Keratinocyte (primary cell): ENCODE measurements around the gene ANKRA2. TPM values are rescaled to one million over a fixed set of nuclear protein-coding genes. Genes with fewer than 3 reads are reported as not detected.

Experiments used
- DNase-seq: peaks from one replicate; pipeline ENCODE4 v3.0.0-alpha.2; 2011; ENCODE audit warnings: low read depth, missing footprints, low spot score
- FAIRE-seq: peaks from 2 replicates; lab custom pipeline; 2011; peaks lifted over from hg19 to GRCh38; lab: Jason Lieb, UNC
- H2AFZ ChIP-seq: 2 replicates; pipeline ENCODE4 v1.6.0; 2012; ENCODE audit warnings: low read length, control low read depth, inconsistent platforms; ENCODE audit not compliant: control insufficient read depth
- H3K27ac ChIP-seq: 2 replicates; pipeline ENCODE4 v1.5.1; 2011; ENCODE audit warnings: low read length; ENCODE audit not compliant: control insufficient read depth, insufficient read depth
- H3K27me3 ChIP-seq: 3 replicates; pipeline ENCODE4 v1.6.0; 2011; ENCODE audit warnings: low read length; ENCODE audit not compliant: control insufficient read depth, insufficient read depth; ENCODE audit errors: extremely low read depth
- H3K36me3 ChIP-seq, 2 experiments: 2 replicates in 1 of 2; 3 replicates in 1 of 2; pipeline ENCODE4 v1.5.1; 2011; ENCODE audit warnings: low read length in 2 of 2, mild to moderate bottlenecking in 1 of 2; ENCODE audit not compliant: control insufficient read depth in 2 of 2, insufficient read depth in 2 of 2; ENCODE audit errors: extremely low read depth in 1 of 2
- H3K4me1 ChIP-seq: 3 replicates; pipeline ENCODE4 v1.5.1; 2011; ENCODE audit warnings: low read length; ENCODE audit not compliant: control insufficient read depth, insufficient read depth; ENCODE audit errors: extremely low read depth
- H3K4me2 ChIP-seq: 3 replicates; pipeline ENCODE4 v1.6.0; 2011; ENCODE audit warnings: low read depth, low read length; ENCODE audit not compliant: control insufficient read depth, insufficient read depth; ENCODE audit errors: extremely low read depth
- H3K4me3 ChIP-seq, 3 experiments: fragments of 200-600 bp in 1 of 3; sonication (generic) in 1 of 3; 2 replicates in 2 of 3; 3 replicates in 1 of 3; pipeline ENCODE4 v1.5.1; 2011 to 2016; ENCODE audit warnings: low read length in 3 of 3, mild to moderate bottlenecking in 3 of 3, control low read depth in 2 of 3, inconsistent platforms in 1 of 3, low read depth in 1 of 3, mixed read lengths in 1 of 3, mixed run types in 1 of 3, moderate library complexity in 1 of 3; ENCODE audit not compliant: control insufficient read depth in 2 of 3, insufficient read depth in 2 of 3; ENCODE audit errors: extremely low read depth in 1 of 3
- H3K79me2 ChIP-seq: 2 replicates; pipeline ENCODE4 v1.6.0; 2012; ENCODE audit warnings: low read length; ENCODE audit not compliant: control insufficient read depth, insufficient read depth
- H3K9ac ChIP-seq: 3 replicates; pipeline ENCODE4 v1.6.0; 2011; ENCODE audit warnings: low read length; ENCODE audit not compliant: control insufficient read depth, insufficient read depth; ENCODE audit errors: extremely low read depth
- H3K9me1 ChIP-seq: 3 replicates; pipeline ENCODE4 v1.6.0; 2011; ENCODE audit warnings: low read length; ENCODE audit not compliant: control insufficient read depth, insufficient read depth; ENCODE audit errors: extremely low read depth
- H3K9me3 ChIP-seq: 2 replicates; pipeline ENCODE4 v1.5.1; 2012; ENCODE audit warnings: low read depth, low read length; ENCODE audit not compliant: control insufficient read depth
- H4K20me1 ChIP-seq: 3 replicates; pipeline ENCODE4 v1.6.0; 2011; ENCODE audit warnings: low read length; ENCODE audit not compliant: control insufficient read depth, insufficient read depth; ENCODE audit errors: extremely low read depth
- EZH2 ChIP-seq: IDR thresholded peaks from one replicate; pipeline ENCODE4 v1.6.1; 2012; ENCODE audit warnings: inconsistent platforms, mild to moderate bottlenecking, low read length, moderate library complexity
- dilution Hi-C: fragments of 300-500 bp; cut with MboI; formaldehyde crosslinking; loops from one replicate; pipeline ENCODE4 v1.7.0; 2020; ENCODE audit warnings: low sequenced_read_pairs; ENCODE audit not compliant: extremely low pct_ligation_motif_present
- polyA plus RNA-seq, 5 experiments: library from polyadenylated mRNA; depleted of rRNA in 3 of 5; stranded (reverse) in 3 of 5; stranded (forward) in 1 of 5; unstranded in 1 of 5; fragments of >200 nt; gene quantifications; 1 replicate in 1 of 5; 2 replicates in 3 of 5; 3 replicates in 1 of 5; pipeline versions ENCODE4 v1.2.1 to v1.2.3, GENCODE V29; 2011 to 2012; ENCODE audit warnings: missing spikeins in 2 of 5, low read depth in 1 of 5, low replicate concordance in 1 of 5
- TF ChIP-seq, protein P1 (sequence below), 3 experiments: IDR thresholded peaks in 1 of 3; conservative IDR thresholded peaks in 1 of 3; optimal IDR thresholded peaks in 1 of 3; 2 replicates in 2 of 3; 3 replicates in 1 of 3; pipeline versions ENCODE3 to v1.5.1; 2011; ENCODE audit warnings: low read length in 3 of 3, mild to moderate bottlenecking in 3 of 3, moderate library complexity in 2 of 3, control low read depth in 1 of 3, inconsistent platforms in 1 of 3; ENCODE audit not compliant: insufficient read depth in 2 of 3; ENCODE audit errors: extremely low read depth in 1 of 3

ANKRA2 gene
- polyA plus RNA-seq, 1 donor (not counting 4 experiments of a cell fraction or from before 2014, with no cell fraction given): 20.6 TPM

DNA sequence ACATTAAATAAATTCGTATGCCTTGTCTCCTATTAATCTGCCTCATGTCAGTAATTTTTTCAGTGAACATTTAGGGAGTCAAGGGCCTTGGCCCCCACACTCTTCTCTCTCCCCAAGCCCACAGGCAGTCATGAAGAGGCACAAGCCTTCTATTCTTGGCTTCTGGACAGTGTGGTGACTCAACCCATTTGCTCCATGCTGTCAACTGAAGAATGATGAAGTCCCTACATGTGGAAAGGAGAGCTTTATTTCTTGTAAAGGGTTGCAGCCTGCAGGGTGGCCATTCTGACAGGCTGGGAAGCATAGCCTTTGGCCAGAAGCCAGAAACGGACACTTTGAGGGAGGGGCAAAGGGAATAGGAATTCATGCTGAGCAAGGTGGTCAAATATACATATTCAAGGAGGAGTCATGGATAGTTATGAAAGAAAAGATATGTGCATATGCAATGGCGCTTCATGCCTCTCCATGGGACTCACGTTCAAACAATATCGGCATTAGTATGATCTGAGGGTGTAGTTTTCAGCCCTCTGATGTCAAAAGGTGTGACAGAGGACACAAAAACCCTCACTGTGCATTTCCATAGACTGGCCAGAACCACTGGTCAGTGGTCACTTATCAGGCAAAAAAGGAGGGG is 31.3 kb downstream of the ANKRA2 start:
- Histone ChIP-seq H2AFZ (no peak overlapping the region), H3K9ac (no peak overlapping the region), H3K27me3 (no peaks in the 10 kb centered on the region), H3K36me3 (no peaks in the 10 kb centered on the region), H3K79me2 (no peaks in the 10 kb centered on the region), H4K20me1 (no peaks in the 10 kb centered on the region), H3K4me3 (no peak overlapping the region), H3K9me3 (no peaks in the 10 kb centered on the region), H3K4me2 (no peak overlapping the region), H3K9me1 (no peaks in the 10 kb centered on the region), H3K4me1 (peaks cover 7% of the 10 kb centered on the region), H3K27ac (no peak overlapping the region)
- dilution Hi-C loops: no loop called here
- DNase-seq (no peak), FAIRE-seq (no peak)
- no peak for TF ChIP-seq EZH2
- TF ChIP-seq, protein P1, sequence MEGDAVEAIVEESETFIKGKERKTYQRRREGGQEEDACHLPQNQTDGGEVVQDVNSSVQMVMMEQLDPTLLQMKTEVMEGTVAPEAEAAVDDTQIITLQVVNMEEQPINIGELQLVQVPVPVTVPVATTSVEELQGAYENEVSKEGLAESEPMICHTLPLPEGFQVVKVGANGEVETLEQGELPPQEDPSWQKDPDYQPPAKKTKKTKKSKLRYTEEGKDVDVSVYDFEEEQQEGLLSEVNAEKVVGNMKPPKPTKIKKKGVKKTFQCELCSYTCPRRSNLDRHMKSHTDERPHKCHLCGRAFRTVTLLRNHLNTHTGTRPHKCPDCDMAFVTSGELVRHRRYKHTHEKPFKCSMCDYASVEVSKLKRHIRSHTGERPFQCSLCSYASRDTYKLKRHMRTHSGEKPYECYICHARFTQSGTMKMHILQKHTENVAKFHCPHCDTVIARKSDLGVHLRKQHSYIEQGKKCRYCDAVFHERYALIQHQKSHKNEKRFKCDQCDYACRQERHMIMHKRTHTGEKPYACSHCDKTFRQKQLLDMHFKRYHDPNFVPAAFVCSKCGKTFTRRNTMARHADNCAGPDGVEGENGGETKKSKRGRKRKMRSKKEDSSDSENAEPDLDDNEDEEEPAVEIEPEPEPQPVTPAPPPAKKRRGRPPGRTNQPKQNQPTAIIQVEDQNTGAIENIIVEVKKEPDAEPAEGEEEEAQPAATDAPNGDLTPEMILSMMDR (optimal IDR thresholded peaks at IDR 0.05 in 1 of 3, IDR thresholded peaks at IDR 0.05 in 1 of 3, conservative IDR thresholded peaks at IDR 0.05 in 1 of 3; ENCODE audit: extremely low read depth in 1 of 3, insufficient read depth in 2 of 3, low read length in 3 of 3): no peak

DNA sequence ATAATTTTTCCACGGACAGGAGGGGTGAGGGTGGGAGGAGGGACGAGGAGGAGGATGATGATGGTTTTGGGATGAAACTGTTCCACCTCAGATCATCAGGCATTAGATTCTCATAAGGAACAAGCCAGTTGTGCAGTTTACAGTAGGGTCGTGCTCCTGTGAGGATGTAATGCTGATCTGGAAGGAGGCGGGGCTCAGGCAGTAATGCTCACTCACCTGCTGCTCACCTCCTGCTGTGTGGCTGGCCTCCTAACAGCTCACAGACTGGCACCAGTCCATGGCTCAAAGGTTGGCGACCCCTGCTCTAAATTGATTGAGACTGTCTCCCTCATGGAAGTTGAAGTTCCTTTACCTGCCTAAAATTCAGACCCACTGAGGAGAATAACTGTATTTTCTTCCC is 33.2 kb downstream of the ANKRA2 start:
- no peaks in the 10 kb centered on the region for H4K20me1 ChIP-seq
- no peaks in the 10 kb centered on the region for H3K36me3 ChIP-seq
- H3K27ac ChIP-seq: no peak overlapping the region
- no peak overlapping the region for H3K9ac ChIP-seq
- TF ChIP-seq EZH2: no peak
- TF ChIP-seq, protein P1 (optimal IDR thresholded peaks at IDR 0.05 in 1 of 3, IDR thresholded peaks at IDR 0.05 in 1 of 3, conservative IDR thresholded peaks at IDR 0.05 in 1 of 3; ENCODE audit: extremely low read depth in 1 of 3, insufficient read depth in 2 of 3, low read length in 3 of 3): no peak
- no peak overlapping the region for H3K4me3 ChIP-seq
- DNase-seq: no peak
- H3K27me3 ChIP-seq: no peaks in the 10 kb centered on the region
- H3K4me1 ChIP-seq: peaks cover 7% of the 10 kb centered on the region
- dilution Hi-C loops: no loop called here
- FAIRE-seq: no peak
- no peak overlapping the region for H3K4me2 ChIP-seq
- no peaks in the 10 kb centered on the region for H3K9me1 ChIP-seq
- no peak overlapping the region for H2AFZ ChIP-seq
- no peaks in the 10 kb centered on the region for H3K9me3 ChIP-seq
- no peaks in the 10 kb centered on the region for H3K79me2 ChIP-seq
